Ishikawa (cell line): ENCODE data around the gene SETX.
A peak's percentile ranks its signal among the peaks of the same experiment; 100 is the strongest.

Source experiments
- MAX ChIP-seq: IDR thresholded peaks from 2 replicates; pipeline ENCODE4 v1.6.1; 2012
- TAF1 ChIP-seq: IDR thresholded peaks from 2 replicates; pipeline ENCODE4 v1.6.1; 2012; ENCODE audit warnings: low read depth, mild to moderate bottlenecking
- TEAD4 ChIP-seq: IDR thresholded peaks from 2 replicates; pipeline ENCODE4 v1.6.1; 2012
- YY1 ChIP-seq: IDR thresholded peaks from 2 replicates; pipeline ENCODE4 v1.6.1; 2012; ENCODE audit warnings: low read depth

DNA sequence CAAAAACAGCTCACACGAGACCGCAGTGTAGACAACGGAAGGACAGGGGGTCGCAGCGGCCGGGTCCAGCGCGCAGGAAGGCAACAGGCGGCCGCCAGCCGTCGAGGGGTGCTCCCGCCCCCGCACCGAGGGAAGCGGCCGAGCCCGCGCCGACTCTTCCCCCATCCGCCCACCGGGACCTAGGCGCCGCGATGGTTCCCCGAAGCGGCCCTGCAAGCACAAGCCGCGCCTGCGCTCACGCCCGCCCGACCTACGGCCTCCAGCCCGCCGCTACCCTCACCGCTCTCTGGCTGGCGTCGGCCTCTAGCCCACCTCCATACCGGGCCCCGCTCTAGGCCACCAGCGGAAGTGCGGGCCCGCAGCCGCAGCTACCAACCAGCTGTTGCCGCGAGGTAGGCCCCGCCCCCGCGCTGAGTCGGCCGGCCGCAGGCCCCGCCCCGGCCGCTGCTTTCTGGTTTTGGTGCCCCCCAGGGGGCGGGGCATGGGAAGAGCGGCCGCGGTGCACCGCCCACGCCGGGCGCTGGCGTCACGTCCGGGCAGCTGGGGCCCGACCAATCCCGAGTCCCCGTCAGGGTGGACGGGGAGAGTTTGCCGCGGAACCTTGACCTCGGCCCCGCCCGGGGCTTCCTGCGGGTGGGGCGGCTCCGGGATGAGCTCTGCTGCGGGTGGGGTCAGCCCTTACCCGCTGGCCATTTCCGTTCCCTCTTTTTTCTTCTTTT lies at the start of gene SETX:
- TF ChIP-seq MAX, result peak; percentile 56; the same call in 1 of the 2 replicates
- TF ChIP-seq YY1, result peak; percentile 53; the same call in 1 of the 2 replicates
- TF ChIP-seq TEAD4, result no peak; the same call in 1 of the 2 replicates
- peak; percentile 70 for TF ChIP-seq TAF1
